ENCODE measurements around the gene ARHGDIG. TPM values are rescaled to one million over a fixed set of nuclear protein-coding genes. Genes with fewer than 3 reads are reported as not detected.

ARHGDIG gene
- total and polyA plus RNA-seq, 9 of the 15 experiments (the other 6 are each of a cell fraction or from before 2014, with no cell fraction given), result 0.36 to 2.5 (median 0.64) TPM; not detected in 2

GRCh38 chr16:324451-325334, 44.3 kb downstream of the ARHGDIG start (continued):
- TF ChIP-seq RERE (CRISPR knock-in tag; IDR thresholded peaks at IDR 0.05; ENCODE audit: borderline replicate concordance), result no peak
- peak; percentile 84 for TF ChIP-seq TFAP4 (CRISPR knock-in tag; IDR thresholded peaks at IDR 0.05; ENCODE audit: borderline replicate concordance)
- TF ChIP-seq ZNF165 (CRISPR knock-in tag; IDR thresholded peaks at IDR 0.05; ENCODE audit: borderline replicate concordance), result no peak
- TF ChIP-seq RFX5 (IDR thresholded peaks at IDR 0.05; ENCODE audit: low read depth, low read length), result no peak
- no peak for TF ChIP-seq OTX1 (CRISPR knock-in tag; IDR thresholded peaks at IDR 0.05)
- TF ChIP-seq MLX (CRISPR knock-in tag; conservative IDR thresholded peaks at IDR 0.05), result no peak
- no peak; the same call in 1 of the 2 replicates for TF ChIP-seq CBX5 (IDR thresholded peaks at IDR 0.05; ENCODE audit: borderline replicate concordance, low read depth)
- no peak for TF ChIP-seq NR3C1 (CRISPR knock-in tag; IDR thresholded peaks at IDR 0.05)
- peak; percentile 33; the same call in 1 of the 2 replicates for TF ChIP-seq JUN (IDR thresholded peaks at IDR 0.05; ENCODE audit: borderline replicate concordance, low read depth, low read length)
- no peak for TF ChIP-seq JUN (CRISPR knock-in tag; IDR thresholded peaks at IDR 0.05; ENCODE audit: borderline replicate concordance)
- TF ChIP-seq SRF (CRISPR knock-in tag; IDR thresholded peaks at IDR 0.05), result no peak; a peak in 1 of 4 replicates
- TF ChIP-seq ZNF583 (CRISPR knock-in tag; IDR thresholded peaks at IDR 0.05), result no peak
- no peak for TF ChIP-seq RBM34 (IDR thresholded peaks at IDR 0.05; ENCODE audit: borderline replicate concordance, insufficient read depth, low read length)
- no peak for TF ChIP-seq TEAD2 (tag; IDR thresholded peaks at IDR 0.05)
- no peak for TF ChIP-seq ZNF134 (CRISPR knock-in tag; conservative IDR thresholded peaks at IDR 0.05)
- TF ChIP-seq NCOA4 (IDR thresholded peaks at IDR 0.05; ENCODE audit: partially characterized antibody), result no peak
- TF ChIP-seq SPI1 (IDR thresholded peaks at IDR 0.05; ENCODE audit: borderline replicate concordance, low read depth, low read length), result no peak
- TF ChIP-seq MEIS2 (IDR thresholded peaks at IDR 0.05; ENCODE audit: partially characterized antibody), result peak; percentile 89
- TF ChIP-seq ZBTB1 (CRISPR knock-in tag; IDR thresholded peaks at IDR 0.05; ENCODE audit: borderline replicate concordance, low read depth), result no peak
- TF ChIP-seq RAD51 (IDR thresholded peaks at IDR 0.05; ENCODE audit: borderline replicate concordance, low read depth), result peak; percentile 82
- no peak for TF ChIP-seq THRAP3 (IDR thresholded peaks at IDR 0.05; ENCODE audit: borderline replicate concordance)
- TF ChIP-seq MTA1 (IDR thresholded peaks at IDR 0.05; ENCODE audit: borderline replicate concordance), result peak; percentile 72; the same call in 1 of the 2 replicates
